Measurements from ENCODE around the gene FAM163A.

Gene FAM163A

GRCh38 chr1:179810367-179810715 lies 67.2 kb downstream of the FAM163A start:
- no peak for TF ChIP-seq ZFX (IDR thresholded peaks at IDR 0.05)
- no peak for TF ChIP-seq CTCF (conservative IDR thresholded peaks at IDR 0.05)

GRCh38 chr1:179812501-179813292 lies 69.6 kb downstream of the FAM163A start:
- no peak overlapping the region for H3K27ac ChIP-seq

More at GRCh38 chr1:179810367-179810715, 67.2 kb downstream of the FAM163A start:
- no peak overlapping the region for H3K27ac ChIP-seq

GRCh38 chr1:179813626-179814545 lies 70.8 kb downstream of the FAM163A start:
- H3K27ac ChIP-seq, result 0 out of 2 replicates have a peak overlapping the region, but pooled peaks have one; percentile 8
- TF ChIP-seq ZFX (IDR thresholded peaks at IDR 0.05), result no peak
- TF ChIP-seq CTCF (conservative IDR thresholded peaks at IDR 0.05), result no peak

More at GRCh38 chr1:179812501-179813292, 69.6 kb downstream of the FAM163A start:
- TF ChIP-seq ZFX (IDR thresholded peaks at IDR 0.05), result no peak
- no peak for TF ChIP-seq CTCF (conservative IDR thresholded peaks at IDR 0.05)

- TF ChIP-seq ZFX (IDR thresholded peaks at IDR 0.05), result no peak
- no peak for TF ChIP-seq CTCF (conservative IDR thresholded peaks at IDR 0.05)
- peak overlapping the region; percentile 8; the same call in 1 of the 2 replicates for H3K27ac ChIP-seq
Observed at GRCh38 chr1:179814546-179814838, 71.4 kb downstream of the FAM163A start.

GRCh38 chr1:179815641-179816040 lies 72.5 kb downstream of the FAM163A start:
- no peak overlapping the region for H3K27ac ChIP-seq
- TF ChIP-seq ZFX (IDR thresholded peaks at IDR 0.05) (no peak), CTCF (conservative IDR thresholded peaks at IDR 0.05) (no peak)

- H3K27ac ChIP-seq, result no peak overlapping the region
- TF ChIP-seq CTCF (conservative IDR thresholded peaks at IDR 0.05) (no peak), ZFX (IDR thresholded peaks at IDR 0.05) (no peak)
Observed at GRCh38 chr1:179816196-179816960, 73.3 kb downstream of the FAM163A start.
